ENCODE data around the gene TBC1D22A.
"Not testable (repeated sequence)": the region's sequence is repeated elsewhere in the genome, so short reads cannot be mapped to it uniquely, and the experiment has no call there.

Gene TBC1D22A

GRCh38 chr22:46978668-46979067, 216.2 kb downstream of the TBC1D22A start:
- DNase-seq = not testable (repeated sequence)

DNA sequence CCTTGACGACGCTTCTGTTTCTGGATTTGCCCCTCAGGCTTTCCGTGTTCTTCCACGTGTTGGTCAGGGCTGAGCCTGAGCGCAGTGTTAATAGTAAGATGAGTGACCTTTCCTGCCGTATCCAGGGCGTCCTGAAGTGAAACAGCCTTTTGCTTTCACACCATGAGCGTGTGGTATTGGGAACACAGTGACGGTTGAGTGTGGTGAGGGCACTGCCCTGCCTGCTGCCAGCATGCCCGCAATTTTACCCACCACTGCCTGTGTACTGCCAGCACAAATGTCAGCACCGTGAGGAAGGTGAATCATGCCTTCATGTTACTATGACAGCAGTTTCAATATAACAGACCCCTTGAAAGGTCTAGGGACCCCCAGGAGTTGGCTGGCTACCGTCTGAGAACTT, 217.1 kb downstream of the TBC1D22A start:
- DNase-seq = no peak

DNA sequence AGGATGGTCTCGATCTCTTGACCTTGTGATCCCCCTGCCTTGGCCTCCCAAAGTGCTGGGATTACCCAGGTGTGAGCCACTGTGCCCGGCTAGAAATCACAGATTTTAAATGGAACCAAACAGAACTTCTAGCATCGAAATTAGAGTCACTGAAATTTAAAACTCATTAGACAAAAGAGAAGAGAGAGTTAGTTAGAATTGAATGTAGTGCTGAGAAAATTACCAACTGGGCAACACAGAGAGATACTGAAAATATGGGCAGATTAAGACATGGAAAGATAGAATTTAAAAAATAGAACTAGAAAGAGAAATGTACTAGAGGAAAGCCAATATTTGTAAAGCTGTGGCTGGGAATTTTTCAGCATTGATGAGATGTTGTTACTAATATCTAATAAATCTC, 217.9 kb downstream of the TBC1D22A start:
- no peak for DNase-seq

- DNase-seq = no peak
These were observed 220.2 kb downstream of the TBC1D22A start for GRCh38 chr22:46982635-46983034.

GRCh38 chr22:46983046-46983445, 220.6 kb downstream of the TBC1D22A start:
- no peak for DNase-seq

DNA sequence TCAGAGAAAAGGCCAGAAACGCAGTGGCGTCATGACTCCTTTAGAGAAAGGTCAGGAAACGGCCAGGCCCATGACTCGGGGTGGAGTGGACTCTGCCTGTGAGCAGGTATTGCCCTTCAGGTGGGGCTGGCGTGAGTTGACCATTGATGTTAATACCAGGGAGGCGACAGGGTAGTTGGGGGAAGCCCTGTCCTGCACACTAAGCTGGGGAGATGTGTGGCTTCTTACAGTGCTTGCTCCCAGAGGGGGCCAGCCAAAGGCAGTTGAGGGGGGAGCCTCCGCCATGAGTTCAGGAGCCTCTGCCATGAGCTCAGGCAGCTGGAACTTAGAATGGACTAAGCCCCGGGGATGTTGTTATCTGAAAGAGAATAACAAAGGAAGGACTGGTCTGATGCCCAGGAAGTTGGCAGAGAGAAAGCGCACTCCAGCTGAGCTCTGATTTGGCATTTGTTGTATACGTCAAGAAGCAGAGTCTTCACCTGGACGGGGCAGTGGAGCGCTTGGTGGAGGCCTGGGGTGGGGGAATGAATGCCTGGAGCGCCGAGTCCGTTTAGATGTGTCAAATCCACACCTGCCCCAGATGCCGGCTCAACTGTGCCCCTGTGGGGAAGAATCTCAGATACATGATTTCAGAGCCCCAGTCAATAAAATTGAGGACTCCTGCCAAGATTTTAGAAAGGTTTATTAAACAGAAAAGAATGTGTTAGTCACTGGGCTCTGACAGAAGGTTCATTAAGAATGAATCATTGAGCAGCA, 222.5 kb downstream of the TBC1D22A start:
- DNase-seq = no peak

GRCh38 chr22:46985507-46985882, 223.0 kb downstream of the TBC1D22A start:
- no peak for DNase-seq

GRCh38 chr22:46986788-46987187, 224.3 kb downstream of the TBC1D22A start:
- no peak for DNase-seq

- DNase-seq = no peak
These were observed 228.6 kb downstream of the TBC1D22A start for GRCh38 chr22:46990937-46991550.

GRCh38 chr22:46991666-46992065, 229.2 kb downstream of the TBC1D22A start:
- no peak for DNase-seq

- DNase-seq = no peak
These were observed 229.8 kb downstream of the TBC1D22A start for GRCh38 chr22:46992121-46992731.

DNA sequence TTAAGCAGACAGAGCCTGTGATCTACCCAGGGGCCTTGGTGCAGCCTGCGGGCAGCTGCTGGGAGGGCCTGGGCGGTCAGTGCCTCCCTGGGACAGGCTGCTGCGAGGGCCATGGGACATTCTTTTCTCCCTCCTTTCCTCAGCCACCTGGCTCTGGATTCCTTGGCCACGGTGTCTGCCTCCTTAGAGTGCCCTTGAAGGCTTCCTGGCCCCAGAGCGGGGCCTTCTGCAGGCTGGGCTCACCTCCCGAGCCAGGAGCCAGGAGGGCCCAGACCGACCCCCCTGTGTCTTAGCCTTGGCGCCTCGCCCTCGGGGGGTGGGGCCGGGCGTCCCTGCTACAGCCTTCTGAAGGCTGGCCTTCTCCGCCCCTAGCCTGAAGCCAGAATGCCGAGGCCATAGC, 231.2 kb downstream of the TBC1D22A start:
- DNase-seq = no peak

GRCh38 chr22:46994265-46994664, 231.8 kb downstream of the TBC1D22A start:
- DNase-seq = no peak

- no peak for DNase-seq
These were observed 232.5 kb downstream of the TBC1D22A start for GRCh38 chr22:46994983-46995382.

DNA sequence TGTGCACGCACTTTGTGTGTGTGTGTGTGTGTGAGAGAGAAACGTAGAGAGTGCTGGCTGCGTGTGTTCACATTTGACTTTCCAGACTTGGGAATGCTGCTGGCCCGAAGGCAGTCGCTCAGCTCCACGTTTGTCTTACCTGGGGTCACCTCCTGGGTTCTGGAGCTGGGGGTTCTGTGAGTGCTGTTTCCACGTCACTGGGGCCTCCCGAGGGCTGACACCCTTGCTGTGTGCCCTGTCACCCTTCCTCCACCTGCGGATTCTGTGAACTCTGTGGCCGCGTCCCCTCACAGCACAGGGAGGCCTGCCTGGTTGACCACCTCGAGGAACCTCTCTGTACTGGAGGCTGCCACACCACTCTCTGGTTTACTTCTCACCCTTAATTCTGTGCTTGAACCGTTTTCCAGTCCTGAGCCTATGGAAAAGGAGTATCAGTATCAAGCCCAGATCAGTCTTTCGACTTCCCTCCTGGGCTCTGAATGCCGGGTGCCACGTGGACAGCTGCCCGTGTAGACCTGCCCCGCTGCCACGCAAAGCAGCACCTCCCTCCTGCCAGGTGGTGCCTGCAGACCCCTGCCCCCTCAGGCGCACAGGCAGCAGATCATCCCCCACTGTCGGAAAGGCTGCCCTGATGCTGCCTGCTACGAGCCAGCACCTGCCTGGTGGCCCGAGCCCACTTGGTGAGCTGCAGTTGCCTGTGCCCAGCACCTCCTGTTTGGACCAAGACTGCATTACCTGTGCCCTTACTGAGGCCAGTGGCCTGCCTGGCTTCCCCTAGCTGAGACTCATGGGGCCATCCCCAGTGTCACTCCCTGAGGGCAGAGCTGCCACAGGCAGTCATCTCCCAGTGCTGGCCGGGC, 233.3 kb downstream of the TBC1D22A start:
- no peak for DNase-seq

GRCh38 chr22:46996595-46997310, 234.3 kb downstream of the TBC1D22A start:
- DNase-seq = no peak

GRCh38 chr22:46997311-46997970, 235.0 kb downstream of the TBC1D22A start:
- DNase-seq = no peak

DNA sequence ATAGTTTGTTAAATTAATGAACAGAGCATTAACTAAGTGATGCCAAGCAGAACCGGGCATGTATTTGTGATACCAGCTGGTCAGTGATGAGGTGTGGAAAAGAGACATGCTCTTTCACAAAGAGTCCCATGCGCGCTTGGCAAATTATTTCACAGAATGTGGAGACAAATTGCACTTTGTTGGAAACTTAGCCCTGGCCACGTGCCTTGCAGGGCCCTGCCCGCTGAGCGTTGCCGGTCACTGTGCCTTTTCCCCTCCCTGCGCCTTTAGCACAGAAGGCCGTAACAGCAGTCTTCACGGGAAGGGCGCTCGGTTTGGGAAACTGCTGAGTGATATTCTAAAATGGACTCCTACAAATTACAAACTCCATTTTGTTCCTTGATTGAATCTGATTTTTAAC, 235.9 kb downstream of the TBC1D22A start:
- no peak for DNase-seq

- DNase-seq = no peak
These were observed 237.8 kb downstream of the TBC1D22A start for GRCh38 chr22:47000256-47000655.

GRCh38 chr22:47000888-47001287, 238.4 kb downstream of the TBC1D22A start:
- no peak for DNase-seq

GRCh38 chr22:47001288-47001687, 238.8 kb downstream of the TBC1D22A start:
- no peak for DNase-seq

DNA sequence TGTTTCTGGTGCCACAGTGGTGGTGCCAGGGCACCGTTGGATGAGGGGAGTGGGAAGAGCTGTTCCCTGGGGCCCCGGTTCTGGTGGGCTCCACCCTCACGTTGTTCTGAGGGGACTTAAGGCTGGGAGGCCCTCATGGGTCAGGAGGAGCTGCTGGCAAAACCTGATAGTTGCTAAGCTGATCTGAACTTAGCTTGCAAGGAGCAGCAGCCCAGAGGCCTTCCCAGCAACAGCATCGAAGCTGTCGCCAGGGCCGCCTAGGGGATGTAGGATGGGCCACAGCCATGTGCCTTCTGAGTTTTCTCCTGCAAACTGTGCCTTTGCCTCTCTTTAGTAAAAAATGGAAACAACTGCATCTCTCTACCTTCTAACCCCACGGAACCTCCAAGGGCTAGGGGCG, 240.2 kb downstream of the TBC1D22A start:
- no peak for DNase-seq

Measured in activated CD4-positive, alpha-beta T cell treated with anti-CD3 and anti-CD28 coated beads, Interleukin-2, amount 50 U/mL, for 1 hour (primary cell).